ENCODE data around the gene RNF152. TPM values are rescaled to one million over a fixed set of nuclear protein-coding genes. Genes with fewer than 3 reads are reported as not detected.

The RNF152 gene
- total and polyA plus RNA-seq, 7 donors: 7.1 to 27.3 (median 11.5) TPM

- Histone ChIP-seq H3K4me3 (no peak overlapping the region), H3K27me3 (no peaks in the 10 kb centered on the region), H3K9me3 (peaks cover 0 to 5% (median 1%) of the 10 kb centered on the region in 4 donors), H3K36me3 (no peaks in the 10 kb centered on the region), H3K4me1 (no peaks in the 10 kb centered on the region), H3K27ac (no peak overlapping the region)
- intact Hi-C loops (cut with DNase I): no loop called here
- no peak for TF ChIP-seq POLR2A (IDR thresholded peaks at IDR 0.05)
- no peak for TF ChIP-seq EP300 (IDR thresholded peaks at IDR 0.05)
- no peak for TF ChIP-seq POLR2AphosphoS5 (IDR thresholded peaks at IDR 0.05)
- TF ChIP-seq CTCF (IDR thresholded peaks at IDR 0.05): no peak
- DNase-seq: no peak
- 88 to 94% methylated on average over 2 of the region's 2 CpGs for WGBS, 2 donors
Measured at GRCh38 chr18:61771861-61772260, 120.9 kb downstream of the RNF152 start.

GRCh38 chr18:61770279-61770678 lies 122.5 kb downstream of the RNF152 start:
- Histone ChIP-seq H3K27me3 (no peaks in the 10 kb centered on the region), H3K9me3 (no peaks in the 10 kb centered on the region), H3K36me3 (no peaks in the 10 kb centered on the region), H3K27ac (no peak overlapping the region), H3K4me1 (no peaks in the 10 kb centered on the region), H3K4me3 (no peak overlapping the region)
- TF ChIP-seq EP300 (IDR thresholded peaks at IDR 0.05): no peak
- no peak for TF ChIP-seq POLR2AphosphoS5 (IDR thresholded peaks at IDR 0.05)
- no peak for TF ChIP-seq POLR2A (IDR thresholded peaks at IDR 0.05)
- no peak for TF ChIP-seq CTCF (IDR thresholded peaks at IDR 0.05)
- intact Hi-C loops (cut with DNase I): no loop called here
- WGBS, 2 donors: 87 to 90% methylated on average over 3 of the region's 3 CpGs
- DNase-seq: no peak

GRCh38 chr18:61766266-61766884 lies 126.4 kb downstream of the RNF152 start:
- no peak overlapping the region for H3K27ac ChIP-seq
- TF ChIP-seq POLR2AphosphoS5 (IDR thresholded peaks at IDR 0.05) (no peak), POLR2A (IDR thresholded peaks at IDR 0.05) (no peak), EP300 (IDR thresholded peaks at IDR 0.05) (no peak), CTCF (IDR thresholded peaks at IDR 0.05) (no peak)

GRCh38 chr18:61765097-61765496 lies 127.7 kb downstream of the RNF152 start:
- no peak for DNase-seq
- no peaks in the 10 kb centered on the region for H3K9me3 ChIP-seq
- TF ChIP-seq POLR2AphosphoS5 (IDR thresholded peaks at IDR 0.05) (no peak), CTCF (IDR thresholded peaks at IDR 0.05) (no peak), EP300 (IDR thresholded peaks at IDR 0.05) (no peak), POLR2A (IDR thresholded peaks at IDR 0.05) (no peak)
- no peaks in the 10 kb centered on the region for H3K27me3 ChIP-seq
- peak overlapping the region in 1 of 4 donors; percentile 18 for H3K27ac ChIP-seq
- intact Hi-C loops (cut with DNase I): no loop called here
- no peak overlapping the region for H3K4me3 ChIP-seq
- H3K4me1 ChIP-seq: no peaks in the 10 kb centered on the region
- 85 to 87% methylated on average over 6 of the region's 6 CpGs for WGBS, 2 donors
- no peaks in the 10 kb centered on the region for H3K36me3 ChIP-seq

More at GRCh38 chr18:61766266-61766884, 126.4 kb downstream of the RNF152 start:
- no peaks in the 10 kb centered on the region for H3K36me3 ChIP-seq
- H3K27me3 ChIP-seq: no peaks in the 10 kb centered on the region
- H3K4me1 ChIP-seq: no peaks in the 10 kb centered on the region
- no peak overlapping the region for H3K4me3 ChIP-seq
- 77 to 90% methylated on average over 2 of the region's 2 CpGs for WGBS, 2 donors
- intact Hi-C loops (cut with DNase I): no loop called here
- DNase-seq: no peak
- H3K9me3 ChIP-seq: no peaks in the 10 kb centered on the region

GRCh38 chr18:61764381-61764780 lies 128.4 kb downstream of the RNF152 start:
- Histone ChIP-seq H3K4me3 (no peak overlapping the region), H3K27ac (peak overlapping the region in 1 of 4 donors; percentile 18), H3K9me3 (no peaks in the 10 kb centered on the region), H3K27me3 (no peaks in the 10 kb centered on the region), H3K36me3 (no peaks in the 10 kb centered on the region), H3K4me1 (no peaks in the 10 kb centered on the region)
- no peak for TF ChIP-seq CTCF (IDR thresholded peaks at IDR 0.05)
- TF ChIP-seq POLR2A (IDR thresholded peaks at IDR 0.05): no peak
- no peak for TF ChIP-seq POLR2AphosphoS5 (IDR thresholded peaks at IDR 0.05)
- TF ChIP-seq EP300 (IDR thresholded peaks at IDR 0.05): no peak
- intact Hi-C loops (cut with DNase I): no loop called here
- no peak for DNase-seq
- WGBS, 2 donors: 61 to 84% methylated on average over 2 of the region's 2 CpGs

Data from sigmoid colon (tissue), 7 donors.